GM06990 (cell line): ENCODE results near the gene SOX10.

Experiments
- DNase-seq: peaks from one replicate; pipeline ENCODE4 v3.0.0-alpha.2; 2011; ENCODE audit not compliant: insufficient read length; ENCODE audit errors: extremely low read depth
- H3K27me3 ChIP-seq: replicated peaks from 2 replicates; pipeline ENCODE4 v1.6.0; 2011; ENCODE audit warnings: low read length; ENCODE audit not compliant: control insufficient read depth, insufficient read depth
- H3K36me3 ChIP-seq: 2 replicates; pipeline ENCODE4 v1.5.1; 2011; ENCODE audit warnings: low read length; ENCODE audit not compliant: control insufficient read depth, insufficient read depth
- H3K4me3 ChIP-seq: replicated peaks from 2 replicates; pipeline ENCODE4 v1.5.1; 2011; ENCODE audit warnings: low read depth, mild to moderate bottlenecking, control low read depth, low read length
- TF ChIP-seq, protein P1 (sequence below): IDR thresholded peaks from 2 replicates; pipeline ENCODE4 v1.5.1; 2011; ENCODE audit warnings: low read length, control low read depth, mild to moderate bottlenecking, inconsistent platforms; ENCODE audit not compliant: insufficient read depth, poor library complexity, severe bottlenecking

The SOX10 gene

DNA sequence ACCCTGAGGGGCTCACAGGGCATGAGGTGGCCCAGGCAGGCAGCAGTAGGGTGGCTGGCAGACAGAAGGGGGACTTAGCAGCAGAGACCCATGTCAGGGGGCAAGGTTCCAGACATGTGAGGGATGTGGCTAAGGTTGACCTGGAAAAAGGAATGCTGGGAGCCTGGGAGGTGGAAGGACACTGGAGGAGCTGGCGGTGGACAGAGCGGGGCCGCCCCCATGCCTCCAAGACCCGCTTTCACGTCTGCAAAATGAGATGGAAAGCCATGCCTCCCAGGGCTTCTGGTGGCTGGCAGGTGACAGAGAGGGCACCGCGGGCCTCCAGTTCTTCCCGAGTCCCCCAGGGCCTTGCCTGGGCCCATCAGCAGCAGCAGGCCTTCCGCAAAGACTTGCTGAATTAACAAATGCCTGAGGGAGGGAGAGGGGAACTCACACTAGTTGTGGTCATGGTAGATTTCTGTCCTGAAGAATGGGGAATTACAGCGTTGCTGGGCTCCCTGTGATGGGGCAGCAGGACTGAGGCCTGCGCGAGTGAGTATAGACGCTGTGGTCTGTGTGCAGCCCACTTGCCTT, 23.1 kb upstream of the SOX10 start:
- Histone ChIP-seq H3K4me3 (no peak overlapping the region), H3K27me3 (no peaks in the 10 kb centered on the region), H3K36me3 (no peaks in the 10 kb centered on the region)
- TF ChIP-seq, protein P1, sequence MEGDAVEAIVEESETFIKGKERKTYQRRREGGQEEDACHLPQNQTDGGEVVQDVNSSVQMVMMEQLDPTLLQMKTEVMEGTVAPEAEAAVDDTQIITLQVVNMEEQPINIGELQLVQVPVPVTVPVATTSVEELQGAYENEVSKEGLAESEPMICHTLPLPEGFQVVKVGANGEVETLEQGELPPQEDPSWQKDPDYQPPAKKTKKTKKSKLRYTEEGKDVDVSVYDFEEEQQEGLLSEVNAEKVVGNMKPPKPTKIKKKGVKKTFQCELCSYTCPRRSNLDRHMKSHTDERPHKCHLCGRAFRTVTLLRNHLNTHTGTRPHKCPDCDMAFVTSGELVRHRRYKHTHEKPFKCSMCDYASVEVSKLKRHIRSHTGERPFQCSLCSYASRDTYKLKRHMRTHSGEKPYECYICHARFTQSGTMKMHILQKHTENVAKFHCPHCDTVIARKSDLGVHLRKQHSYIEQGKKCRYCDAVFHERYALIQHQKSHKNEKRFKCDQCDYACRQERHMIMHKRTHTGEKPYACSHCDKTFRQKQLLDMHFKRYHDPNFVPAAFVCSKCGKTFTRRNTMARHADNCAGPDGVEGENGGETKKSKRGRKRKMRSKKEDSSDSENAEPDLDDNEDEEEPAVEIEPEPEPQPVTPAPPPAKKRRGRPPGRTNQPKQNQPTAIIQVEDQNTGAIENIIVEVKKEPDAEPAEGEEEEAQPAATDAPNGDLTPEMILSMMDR: no peak
- no peak for DNase-seq

DNA sequence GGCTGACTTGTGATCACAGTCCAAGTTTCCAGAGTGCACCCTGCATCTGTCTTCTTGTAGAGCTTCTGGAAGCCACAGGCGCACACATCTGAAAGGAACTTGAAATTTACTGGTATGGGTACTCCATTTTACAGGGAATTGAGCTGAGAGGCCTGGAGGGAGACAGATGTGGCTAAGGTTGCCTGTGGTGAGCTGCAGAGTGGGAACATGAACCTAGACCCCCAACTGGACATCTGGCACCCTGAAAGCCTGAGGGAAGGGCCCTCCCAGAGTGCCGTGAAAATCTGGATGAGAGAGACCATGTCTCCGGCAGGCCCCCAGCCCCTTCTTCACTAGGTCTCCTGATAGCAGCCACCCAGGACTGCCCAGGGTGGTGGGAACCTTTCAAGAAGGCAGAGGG, 22.6 kb upstream of the SOX10 start:
- no peak for DNase-seq
- H3K36me3 ChIP-seq: no peaks in the 10 kb centered on the region

DNA sequence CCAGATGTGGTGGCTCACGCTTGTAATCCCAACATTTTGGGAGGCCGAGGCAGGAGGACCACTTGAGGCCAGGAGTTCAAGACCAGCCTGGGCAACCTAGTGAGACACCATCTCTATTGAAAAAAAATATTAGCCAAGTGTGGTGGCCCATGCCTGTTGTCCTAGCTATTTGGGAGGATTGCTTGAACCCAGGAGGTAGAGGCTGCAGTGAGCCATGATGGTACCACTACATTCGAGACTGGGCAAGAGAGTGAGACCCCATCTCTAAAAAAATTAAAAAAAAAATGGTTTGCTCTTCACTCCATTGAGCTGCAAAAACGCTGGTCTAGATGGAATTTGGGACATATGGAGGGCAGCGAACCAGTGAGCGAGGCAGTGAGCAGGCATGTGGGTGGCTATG, 21.6 kb upstream of the SOX10 start:
- TF ChIP-seq, protein P1: no peak
- Histone ChIP-seq H3K36me3 (no peaks in the 10 kb centered on the region), H3K27me3 (no peaks in the 10 kb centered on the region), H3K4me3 (no peak overlapping the region)
- no peak for DNase-seq

More for the DNA sequence above, 22.6 kb upstream of the SOX10 start:
- no peaks in the 10 kb centered on the region for H3K27me3 ChIP-seq
- TF ChIP-seq, protein P1: no peak
- no peak overlapping the region for H3K4me3 ChIP-seq

DNA sequence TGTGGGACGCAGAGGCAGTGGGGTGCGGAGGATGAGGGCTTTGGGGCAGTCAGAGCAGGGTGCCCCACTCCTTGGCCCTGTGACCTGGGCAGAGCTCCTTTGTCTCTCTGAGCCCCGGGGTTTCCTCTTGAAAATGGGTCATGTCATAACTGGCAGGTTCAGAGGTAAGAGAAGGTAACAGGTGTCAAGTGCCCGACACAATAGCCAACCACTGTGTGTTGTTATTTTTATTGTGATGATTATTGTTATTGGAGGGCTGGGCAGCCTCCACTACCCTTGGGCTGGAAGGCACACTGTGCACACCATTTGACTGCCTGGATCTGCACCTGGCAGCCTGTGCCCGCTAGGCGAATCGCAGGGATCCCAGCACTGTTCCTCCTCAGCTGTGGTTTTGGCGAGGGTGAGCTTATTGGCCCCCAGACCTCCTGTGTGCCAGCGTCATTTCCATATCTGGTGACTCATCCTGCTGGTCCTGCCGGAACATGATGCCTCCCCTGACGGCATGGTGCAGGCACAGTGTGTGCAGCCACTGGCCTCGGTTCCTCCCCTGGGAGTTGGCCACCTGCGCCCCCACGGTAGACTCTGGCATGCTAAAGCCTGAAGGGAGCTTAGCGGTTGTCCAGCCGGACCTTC, 15.4 kb upstream of the SOX10 start:
- Histone ChIP-seq H3K4me3 (no peak overlapping the region), H3K27me3 (no peaks in the 10 kb centered on the region; the same call in 1 of the 2 replicates), H3K36me3 (no peaks in the 10 kb centered on the region)
- DNase-seq: no peak
- TF ChIP-seq, protein P1: no peak

DNA sequence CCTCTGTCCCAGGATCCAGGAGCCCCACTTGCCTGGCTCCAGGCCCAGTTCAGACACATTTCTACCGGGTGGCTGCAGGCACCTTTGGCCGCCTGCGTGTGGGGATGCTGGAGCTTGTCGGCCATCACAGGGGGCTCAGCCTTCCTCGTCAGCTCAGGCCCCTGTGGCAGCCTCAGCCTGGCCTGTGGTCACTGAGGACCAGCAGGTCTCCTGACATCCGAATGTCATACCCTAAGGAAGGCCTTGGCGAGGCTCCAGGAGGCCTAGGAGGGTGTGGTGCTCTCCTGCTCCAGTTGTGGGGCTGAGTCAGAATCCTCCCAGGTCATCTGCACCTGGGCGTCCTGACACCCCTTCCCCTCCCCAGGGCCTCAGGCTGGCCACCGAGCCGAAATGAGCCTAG, 14.9 kb upstream of the SOX10 start:
- TF ChIP-seq, protein P1: no peak
- Histone ChIP-seq H3K36me3 (no peaks in the 10 kb centered on the region), H3K27me3 (no peaks in the 10 kb centered on the region; the same call in 1 of the 2 replicates), H3K4me3 (no peak overlapping the region)
- no peak for DNase-seq
